NCI-H526 treated with DMSO at 0.1 percent for 48 hours (cell line): ENCODE data around the gene ASB6.
"Not testable (repeated sequence)": the region's sequence is repeated elsewhere in the genome, so short reads cannot be mapped to it uniquely, and the experiment has no call there.

ENCODE experiments used
- DNase-seq: peaks from one replicate; lab custom pipeline; 2025; lab: John Stamatoyannopoulos, UW

The ASB6 gene

GRCh38 chr9:129606161-129607026, 35.6 kb downstream of the ASB6 start:
- no peak for DNase-seq

- no peak for DNase-seq
These were observed 37.2 kb downstream of the ASB6 start for GRCh38 chr9:129604766-129605163.

DNA sequence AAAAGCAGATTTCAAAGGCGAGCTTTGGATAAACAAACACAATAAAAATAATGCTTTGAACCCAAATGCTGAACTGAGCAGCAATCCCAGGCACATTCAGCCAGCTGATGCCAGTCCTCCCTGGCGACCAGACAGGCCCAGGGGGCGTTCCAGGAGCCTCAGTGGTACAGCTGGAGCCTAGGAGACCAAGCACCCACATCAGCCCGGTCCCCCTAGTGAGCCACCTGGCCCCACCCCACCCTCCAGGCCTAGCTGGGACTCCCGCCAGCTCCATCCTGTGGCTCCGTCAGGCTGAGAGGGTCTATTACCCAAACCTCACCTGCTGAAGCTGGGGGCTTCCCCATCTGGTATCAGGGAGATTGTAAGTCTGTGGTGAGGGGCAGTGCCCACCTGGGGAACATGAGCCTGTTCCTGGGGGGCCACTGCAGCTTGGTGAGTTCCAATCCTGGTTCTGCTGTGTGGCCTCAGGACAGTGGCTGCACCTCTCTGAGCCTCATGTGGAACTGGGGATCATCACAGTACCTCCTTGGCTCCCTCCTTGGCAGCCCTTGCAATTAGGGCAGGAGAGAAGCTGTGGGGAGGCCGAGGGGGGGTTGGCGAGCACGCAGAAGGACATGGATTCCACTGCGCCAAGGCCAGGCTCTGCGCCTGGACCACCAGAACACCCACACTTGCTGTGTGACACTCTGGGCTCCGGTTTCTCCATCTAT, 37.7 kb downstream of the ASB6 start:
- no peak for DNase-seq

DNA sequence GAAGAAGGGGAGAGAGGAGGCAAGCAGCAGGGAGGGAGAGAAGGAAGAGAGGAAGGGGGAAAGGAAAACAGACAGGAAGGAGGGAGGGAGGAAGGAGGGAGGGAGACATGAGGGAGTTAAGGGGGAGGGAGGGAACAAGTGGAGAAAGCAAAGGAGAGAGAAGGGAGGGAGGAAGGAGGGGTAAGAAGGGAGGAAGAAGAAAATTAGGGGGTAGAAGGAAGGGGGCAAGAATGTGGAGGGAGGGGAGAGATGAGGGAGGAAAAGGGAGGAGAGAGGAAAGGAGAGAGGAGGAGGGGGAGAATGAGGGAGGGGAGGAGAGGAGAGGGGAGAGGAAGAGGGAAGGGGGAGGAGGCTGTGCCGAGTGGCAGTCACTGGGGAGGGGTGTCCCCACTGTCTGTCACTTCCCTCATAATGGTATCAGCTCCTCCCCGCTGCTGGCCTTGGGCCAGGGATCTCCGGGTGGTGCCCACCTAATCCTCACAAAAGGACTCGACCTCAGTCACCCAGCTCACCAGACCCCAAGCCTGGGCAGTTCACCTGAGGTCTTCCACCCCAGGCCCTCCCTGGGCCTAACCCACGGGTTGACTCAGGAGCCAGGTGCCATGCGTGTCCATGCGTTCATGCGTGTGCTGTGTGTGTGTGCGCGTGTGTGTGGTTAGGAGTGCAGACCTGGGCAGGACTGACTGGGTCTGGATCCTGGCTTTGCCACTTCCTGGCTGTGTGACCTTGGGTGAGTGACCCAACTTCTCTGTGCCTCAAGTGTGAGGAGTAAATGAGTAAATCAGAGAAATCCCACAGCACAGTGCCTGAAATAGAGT, 39.1 kb downstream of the ASB6 start:
- DNase-seq, result no peak

DNA sequence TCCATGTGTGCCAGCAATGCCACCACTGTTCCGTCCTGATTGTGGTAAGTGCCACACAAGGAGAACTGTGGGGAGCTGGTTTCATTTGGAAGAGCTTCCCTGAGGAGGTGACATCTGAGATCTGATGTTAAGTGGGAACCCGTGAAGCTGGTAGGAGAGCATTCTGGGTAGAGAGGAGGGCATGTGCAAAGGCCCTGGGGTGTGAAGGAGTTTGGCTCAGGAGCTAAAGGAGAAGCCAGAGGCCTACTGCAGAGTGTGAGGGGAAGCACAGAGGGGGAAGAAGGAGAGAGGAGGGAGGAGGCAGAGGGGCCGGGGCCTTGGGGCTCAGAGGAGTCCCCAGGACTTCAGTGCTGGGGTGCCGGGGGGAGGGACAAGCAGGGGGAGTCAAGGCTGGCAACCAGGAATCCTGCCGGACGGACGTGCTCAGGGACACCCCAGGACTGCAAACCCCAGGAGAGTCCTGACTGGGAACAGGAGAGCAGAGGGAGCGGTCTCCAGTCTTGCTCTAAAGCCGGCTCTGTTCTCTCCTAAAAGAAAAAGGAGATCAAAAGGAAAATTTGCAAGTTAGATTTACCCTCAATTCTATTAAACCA, 40.8 kb downstream of the ASB6 start:
- DNase-seq, result no peak

DNA sequence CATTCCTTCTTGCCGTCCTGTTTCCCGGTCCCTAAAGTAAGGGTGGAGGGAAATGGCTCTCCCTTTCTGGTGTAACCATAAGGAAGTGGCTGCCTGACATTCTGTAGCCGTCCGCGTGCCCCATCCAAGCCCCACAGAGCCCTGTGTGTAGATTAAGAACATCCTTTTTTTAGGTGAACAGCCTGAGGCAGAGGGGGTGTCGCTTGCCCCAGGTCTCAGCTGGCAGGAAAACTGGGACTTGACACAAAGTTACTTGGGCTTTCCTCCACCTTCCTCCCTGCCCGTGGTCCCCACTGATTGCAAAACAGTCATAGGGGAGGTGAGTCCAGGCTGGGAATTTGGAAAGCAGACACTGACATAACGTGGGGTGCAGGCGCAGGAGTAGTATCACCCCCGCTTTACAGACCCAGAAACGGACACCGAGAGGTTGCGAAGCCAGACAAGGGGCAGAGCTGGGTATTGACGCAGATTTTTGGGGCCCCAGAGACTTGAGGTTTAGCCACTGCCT, 43.8 kb downstream of the ASB6 start:
- DNase-seq, result no peak

DNA sequence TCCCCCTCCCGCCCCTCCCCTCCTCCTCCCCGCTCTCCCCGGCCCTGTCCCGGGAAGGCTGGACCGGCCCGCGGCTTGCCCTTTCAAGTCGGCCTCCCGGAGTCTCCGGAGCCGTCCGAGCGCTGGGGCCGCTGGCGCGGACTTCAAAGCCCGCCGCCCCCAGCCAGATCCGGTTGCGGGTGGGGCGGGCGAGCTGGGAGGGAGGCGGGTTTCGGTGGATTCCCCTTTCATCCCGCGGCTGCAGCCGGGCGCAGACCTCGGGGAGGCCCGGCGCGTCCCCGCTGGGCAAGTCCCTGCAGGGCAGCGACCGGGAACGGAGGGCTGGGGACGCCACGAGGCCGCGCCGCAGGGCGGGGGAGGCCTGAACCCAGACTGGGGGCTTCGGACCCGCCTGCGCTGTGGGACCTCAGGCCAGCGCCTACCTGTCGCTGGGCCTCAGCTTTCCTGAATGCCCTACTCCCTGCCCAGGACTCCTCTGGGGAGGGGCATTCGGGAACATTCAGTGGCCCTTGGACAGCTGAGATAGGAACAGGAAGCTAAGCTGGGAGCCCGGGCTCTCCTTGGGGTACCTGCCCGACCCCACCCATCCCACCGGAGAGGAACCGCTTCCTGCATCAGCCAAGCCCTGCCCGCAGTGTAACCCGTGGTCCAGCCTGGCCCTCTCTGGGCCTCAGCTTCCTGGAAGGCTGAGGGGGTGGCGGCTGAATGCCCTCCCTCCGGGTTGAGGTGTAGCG, 44.4 kb downstream of the ASB6 start:
- DNase-seq, result no peak

DNA sequence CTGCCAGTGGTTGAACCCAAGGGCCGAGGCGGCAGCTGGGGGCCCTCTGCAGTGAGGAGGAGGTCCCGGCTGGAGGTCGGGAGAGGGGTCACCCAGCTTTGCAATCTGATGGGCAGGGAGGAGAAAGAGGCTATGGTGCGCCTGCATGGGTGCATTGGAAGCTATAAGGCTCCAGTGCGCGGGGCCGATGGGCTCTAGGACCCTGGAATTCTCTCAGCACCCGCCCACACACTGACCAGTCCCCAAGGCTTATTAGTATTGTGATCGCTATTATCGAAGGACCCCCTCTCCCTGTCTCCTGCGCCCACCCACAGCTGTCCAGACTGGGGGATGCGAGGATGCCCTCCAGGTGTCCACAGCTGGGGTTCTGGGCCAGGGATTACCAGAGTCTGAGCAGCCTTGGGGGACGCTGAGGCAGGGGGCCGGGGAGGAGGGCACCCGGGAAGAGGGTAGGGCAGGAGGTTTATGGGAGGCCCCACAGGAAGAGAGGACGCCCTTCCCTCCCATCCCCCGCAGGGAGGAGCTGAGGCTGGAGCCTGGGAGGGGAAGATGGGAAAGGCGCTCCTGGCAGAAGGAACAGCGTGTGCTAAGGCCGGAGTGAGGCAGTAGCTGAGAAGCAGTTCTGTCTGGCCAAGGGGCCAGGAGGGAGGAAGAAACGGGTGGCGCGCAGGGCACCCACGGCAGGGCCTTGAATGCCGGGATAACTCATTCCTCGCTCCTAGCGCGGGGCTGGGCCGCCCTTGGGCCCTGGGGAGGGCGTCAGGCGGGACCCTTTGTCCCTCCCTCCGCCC, 45.2 kb downstream of the ASB6 start:
- DNase-seq, result no peak

GRCh38 chr9:129595903-129596540, 45.9 kb downstream of the ASB6 start:
- no peak for DNase-seq

GRCh38 chr9:129595311-129595741, 46.6 kb downstream of the ASB6 start:
- DNase-seq, result no peak

- DNase-seq, result no peak
These were observed 47.3 kb downstream of the ASB6 start for GRCh38 chr9:129594632-129595031.

- not testable (repeated sequence) for DNase-seq
These were observed 49.2 kb downstream of the ASB6 start for GRCh38 chr9:129592790-129593189.

GRCh38 chr9:129591916-129592315, 50.0 kb downstream of the ASB6 start:
- DNase-seq, result no peak

DNA sequence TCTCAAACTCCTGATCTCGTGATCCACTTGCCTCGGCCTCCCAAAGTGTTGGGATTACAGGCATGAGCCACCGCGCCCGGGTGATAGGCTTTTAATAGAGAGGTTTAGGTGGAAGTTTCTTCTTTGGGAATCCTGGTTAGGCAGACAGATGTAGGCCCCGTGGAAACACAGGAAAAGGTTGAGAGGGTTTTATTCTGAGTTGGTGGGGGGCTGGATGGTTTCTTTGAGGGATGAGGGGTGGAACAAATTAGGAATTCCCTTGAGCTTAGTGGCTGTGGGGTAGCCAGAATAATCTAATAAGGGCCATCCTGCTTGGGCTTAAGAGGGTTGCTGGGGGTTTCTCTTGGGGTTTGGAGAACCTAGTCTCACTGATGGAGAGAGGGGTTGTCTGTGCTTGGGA, 51.5 kb downstream of the ASB6 start:
- DNase-seq, result no peak

DNA sequence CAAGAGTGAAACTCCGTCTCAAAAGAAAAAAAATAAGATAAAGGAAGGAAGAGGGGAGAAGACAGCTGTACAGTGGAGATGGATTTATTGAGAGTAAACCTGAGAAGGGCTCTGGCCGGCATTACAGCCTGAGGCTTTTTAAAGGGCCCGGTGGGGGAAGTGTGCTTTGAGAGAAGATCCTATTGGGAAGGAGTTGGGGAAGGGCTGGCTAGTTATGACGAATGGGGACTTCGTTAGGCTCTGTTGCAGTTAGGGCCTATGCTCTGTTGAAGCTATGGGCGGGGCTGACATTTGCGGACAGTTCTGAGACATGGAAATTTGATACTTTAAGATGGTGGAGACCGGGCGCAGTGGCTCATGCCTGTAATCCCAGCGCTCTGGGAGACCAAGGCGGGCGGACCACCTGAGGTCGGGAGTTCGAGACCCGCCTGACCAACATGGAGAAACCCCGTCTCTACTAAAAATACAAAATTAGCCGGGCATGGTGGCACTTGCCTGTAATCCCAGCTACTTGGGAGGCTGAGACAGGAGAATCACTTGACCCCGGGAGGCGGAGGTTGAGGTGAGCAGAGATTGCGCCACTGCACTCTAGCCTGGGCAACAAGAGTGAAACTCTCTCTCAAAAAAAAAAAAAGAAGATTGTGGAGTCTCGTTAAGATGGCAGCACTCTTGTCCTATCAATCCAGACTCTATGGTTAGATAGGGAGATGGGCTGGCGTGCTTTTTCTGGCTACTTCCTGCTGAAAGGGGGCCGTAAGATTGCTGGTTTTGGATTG, 54.3 kb downstream of the ASB6 start:
- DNase-seq, result no peak

DNA sequence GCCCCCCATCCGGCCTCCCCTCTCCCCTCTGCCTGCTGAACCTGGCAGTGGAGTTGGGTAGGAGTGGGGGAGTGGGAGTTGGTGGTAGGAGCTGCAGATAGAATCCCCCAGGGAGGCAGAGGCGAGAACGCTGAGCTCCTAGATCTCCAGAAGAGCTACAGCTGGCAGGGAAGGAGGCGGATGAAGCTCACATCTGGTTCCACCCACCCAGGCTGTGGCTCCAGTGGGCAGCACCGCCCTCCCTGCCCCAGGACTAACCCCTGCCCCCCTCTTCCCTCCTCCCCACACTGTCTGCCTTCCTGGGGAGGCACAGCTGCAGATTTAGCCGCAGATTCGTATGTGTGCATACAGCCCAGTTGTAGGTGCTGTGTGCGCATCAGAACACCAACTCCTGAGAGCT, 55.3 kb downstream of the ASB6 start:
- no peak for DNase-seq

GRCh38 chr9:129586245-129586644, 55.7 kb downstream of the ASB6 start:
- no peak for DNase-seq

DNA sequence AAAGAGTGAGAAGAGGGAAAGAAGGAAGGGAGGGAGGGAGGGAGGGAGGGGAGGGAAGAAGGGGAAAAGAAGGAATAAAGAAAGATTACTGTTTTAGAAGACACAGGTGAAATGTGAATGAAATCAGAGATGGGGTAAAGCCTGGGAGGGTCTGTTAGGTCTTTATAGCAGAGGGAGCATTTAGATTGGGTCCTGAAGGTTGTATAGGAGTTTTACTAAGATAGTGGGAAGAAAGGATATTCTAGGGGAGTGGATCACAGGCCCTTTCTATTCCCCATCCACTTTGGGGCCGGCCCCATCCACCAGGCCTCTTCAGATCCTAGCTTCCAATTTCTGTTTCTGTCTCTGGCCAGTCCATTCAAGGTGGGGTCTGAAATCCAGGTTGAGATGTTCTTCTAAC, 56.6 kb downstream of the ASB6 start:
- no peak for DNase-seq
